Liver (tissue), 9 donors: ENCODE measurements around the gene VEPH1. TPM values are rescaled to one million over a fixed set of nuclear protein-coding genes. Genes with fewer than 3 reads are reported as not detected.

Source experiments
- DNase-seq: peaks from one replicate; pipeline ENCODE4 v3.0.0-alpha.2; 2017; ENCODE audit warnings: low spot score
- H3K27ac ChIP-seq, 2 donors: one replicate each; pipeline ENCODE4 v1.7.0; 2013; ENCODE audit warnings: inconsistent platforms in 2 of 2, low read length in 2 of 2, control low read depth in 1 of 2, low read depth in 1 of 2, mild to moderate bottlenecking in 1 of 2
- H3K27me3 ChIP-seq, 4 donors: one replicate each; pipeline versions ENCODE4 v1.6.1 to v1.7.0; 2013; ENCODE audit warnings: low read length in 3 of 4, inconsistent platforms in 1 of 4, mild to moderate bottlenecking in 1 of 4, moderate library complexity in 1 of 4; ENCODE audit not compliant: control insufficient read depth in 4 of 4, insufficient read depth in 4 of 4
- H3K36me3 ChIP-seq, 4 donors: one replicate each; pipeline versions ENCODE4 v1.6.1 to v1.7.0; 2013; ENCODE audit warnings: low read length in 3 of 4, mild to moderate bottlenecking in 3 of 4, low read depth in 1 of 4, moderate library complexity in 1 of 4; ENCODE audit not compliant: control insufficient read depth in 4 of 4, insufficient read depth in 3 of 4
- H3K4me1 ChIP-seq, 4 donors: one replicate each; pipeline versions ENCODE4 v1.6.1 to v1.7.0; 2013; ENCODE audit warnings: low read length in 3 of 4, mild to moderate bottlenecking in 3 of 4, moderate library complexity in 1 of 4; ENCODE audit not compliant: control insufficient read depth in 4 of 4, insufficient read depth in 4 of 4
- H3K4me3 ChIP-seq, 3 donors: one replicate each; pipeline versions ENCODE4 v1.6.1 to v1.7.0; 2013; ENCODE audit warnings: low read length in 3 of 3, control low read depth in 1 of 3, low read depth in 1 of 3, mild to moderate bottlenecking in 1 of 3
- H3K9ac ChIP-seq, 2 donors: one replicate each; pipeline ENCODE4 v1.7.0; 2013; ENCODE audit warnings: low read length in 2 of 2, mild to moderate bottlenecking in 2 of 2, moderate library complexity in 2 of 2, control low read depth in 1 of 2, low read depth in 1 of 2
- H3K9me3 ChIP-seq, 4 donors: one replicate each; pipeline versions ENCODE4 v1.6.1 to v1.7.0; 2013; ENCODE audit warnings: low read length in 3 of 4; ENCODE audit not compliant: control insufficient read depth in 4 of 4
- ATF3 ChIP-seq: IDR thresholded peaks from 2 replicates; pipeline ENCODE4 v1.6.1; 2016; ENCODE audit warnings: antibody characterized with exemption
- CTCF ChIP-seq: fragments of 150-350 bp; IDR thresholded peaks from 2 replicates; pipeline ENCODE4 v1.5.1; 2017; ENCODE audit warnings: improper control_type of control experiment, low read depth, low read length; ENCODE audit not compliant: missing input control
- EGR1 ChIP-seq, 2 donors: IDR thresholded peaks; 2 replicates each; pipeline ENCODE4 v1.6.1; 2016 to 2018; ENCODE audit warnings: antibody characterized with exemption in 2 of 2, low read depth in 2 of 2
- FOXA1 ChIP-seq: IDR thresholded peaks from 2 replicates; pipeline ENCODE4 v1.6.1; 2016; ENCODE audit warnings: antibody characterized with exemption
- FOXA2 ChIP-seq: IDR thresholded peaks from 2 replicates; pipeline ENCODE4 v1.6.1; 2016; ENCODE audit warnings: antibody characterized with exemption
- GABPA ChIP-seq, 2 donors: IDR thresholded peaks in 1 of 2; conservative IDR thresholded peaks in 1 of 2; 2 replicates each; pipeline ENCODE4 v1.6.1; 2016; ENCODE audit warnings: antibody characterized with exemption in 2 of 2, mild to moderate bottlenecking in 1 of 2, moderate library complexity in 1 of 2
- HNF4A ChIP-seq, 2 donors: conservative IDR thresholded peaks; 2 replicates each; pipeline ENCODE4 v1.6.1; 2016; ENCODE audit warnings: antibody characterized with exemption in 2 of 2, mild to moderate bottlenecking in 2 of 2
- HNF4G ChIP-seq: IDR thresholded peaks from 2 replicates; pipeline ENCODE4 v1.6.1; 2016; ENCODE audit warnings: antibody characterized with exemption
- JUND ChIP-seq, 2 donors: IDR thresholded peaks; 2 replicates each; pipeline ENCODE4 v1.6.1; 2016; ENCODE audit warnings: antibody characterized with exemption in 2 of 2
- MAX ChIP-seq: IDR thresholded peaks from 2 replicates; pipeline ENCODE4 v1.6.1; 2016; ENCODE audit warnings: antibody characterized with exemption
- NR2F2 ChIP-seq: IDR thresholded peaks from 2 replicates; pipeline ENCODE4 v1.6.1; 2016; ENCODE audit warnings: antibody characterized with exemption
- RAD21 ChIP-seq, 2 donors: IDR thresholded peaks; 2 replicates each; pipeline ENCODE4 v1.6.1; 2016; ENCODE audit warnings: antibody characterized with exemption in 2 of 2, mild to moderate bottlenecking in 2 of 2
- REST ChIP-seq: IDR thresholded peaks from 2 replicates; pipeline ENCODE4 v1.6.1; 2016; ENCODE audit warnings: antibody characterized with exemption, mild to moderate bottlenecking
- RXRA ChIP-seq, 2 donors: IDR thresholded peaks; 2 replicates each; pipeline ENCODE4 v1.6.1; 2017 to 2018; ENCODE audit warnings: antibody characterized with exemption in 2 of 2, mild to moderate bottlenecking in 1 of 2
- SP1 ChIP-seq: IDR thresholded peaks from 2 replicates; pipeline ENCODE4 v1.6.1; 2018; ENCODE audit warnings: antibody characterized with exemption, mild to moderate bottlenecking
- TAF1 ChIP-seq: conservative IDR thresholded peaks from 2 replicates; pipeline ENCODE4 v1.6.1; 2016; ENCODE audit warnings: antibody characterized with exemption, mild to moderate bottlenecking
- YY1 ChIP-seq: IDR thresholded peaks from 2 replicates; pipeline ENCODE4 v1.6.1; 2016; ENCODE audit warnings: antibody characterized with exemption, mild to moderate bottlenecking
- ZBTB33 ChIP-seq: IDR thresholded peaks from 2 replicates; pipeline ENCODE4 v1.6.1; 2016; ENCODE audit warnings: antibody characterized with exemption
- WGBS: extraction: QIAGEN DNeasy Blood & Tissue Kit; methylation state at CpG from one replicate; pipeline ENCODE4 v1.1.7; 2013; 5-methylcytosine and 5-hydroxymethylcytosine counted together
- polyA plus RNA-seq, 2 donors: library from polyadenylated mRNA; stranded (reverse) in 1 of 2; unstranded in 1 of 2; fragments of 200-250 nt in 1 of 2; fragments of >200 nt in 1 of 2; fragmentation: Nextera tagmentation in 1 of 2; extraction: Ambion mirVana in 1 of 2; gene quantifications; one replicate each; pipeline versions ENCODE4 v1.2.1 to v1.2.3, GENCODE V29; 2013 to 2015
- total RNA-seq, 2 donors: library from RNA; depleted of rRNA; stranded (reverse); fragments of >200 nt; gene quantifications; one replicate each; pipeline ENCODE4 v1.2.3, GENCODE V29; 2014
- donor health status: healthy.
- donor health status: healthy.
- donor health status: healthy.
- donor health status: healthy.
- donor health status: healthy.

Gene VEPH1
- total and polyA plus RNA-seq, 4 donors: 0.60 to 3.3 (median 1.2) TPM

GRCh38 chr3:157274644-157275137 lies 228.5 kb downstream of the VEPH1 start:
- 47% methylated on average over 2 of the region's 2 CpGs for WGBS
- Histone ChIP-seq H3K36me3 (no peaks in the 10 kb centered on the region), H3K9me3 (no peaks in the 10 kb centered on the region), H3K4me1 (no peaks in the 10 kb centered on the region), H3K27me3 (no peaks in the 10 kb centered on the region), H3K27ac (no peak overlapping the region), H3K9ac (no peak overlapping the region), H3K4me3 (no peak overlapping the region)
- TF ChIP-seq ATF3 (no peak), CTCF (no peak)
- no peak for DNase-seq

- no peaks in the 10 kb centered on the region for H3K36me3 ChIP-seq
- WGBS: 82% methylated on average over 8 of the region's 8 CpGs
- no peaks in the 10 kb centered on the region for H3K9me3 ChIP-seq
- no peaks in the 10 kb centered on the region for H3K4me1 ChIP-seq
- TF ChIP-seq SP1 (no peak), HNF4A (conservative IDR thresholded peaks at IDR 0.05) (no peak), ZBTB33 (no peak), CTCF (no peak), GABPA (IDR thresholded peaks at IDR 0.05 in 1 of 2, conservative IDR thresholded peaks at IDR 0.05 in 1 of 2) (no peak), FOXA2 (no peak), JUND (IDR thresholded peaks at IDR 0.05) (no peak), TAF1 (no peak), EGR1 (IDR thresholded peaks at IDR 0.05; ENCODE audit: low read depth in 2 of 2) (no peak), RAD21 (IDR thresholded peaks at IDR 0.05) (no peak), RXRA (IDR thresholded peaks at IDR 0.05) (no peak), ATF3 (no peak), FOXA1 (no peak), YY1 (no peak), REST (no peak), NR2F2 (no peak), HNF4G (no peak), MAX (no peak)
- H3K9ac ChIP-seq: no peak overlapping the region
- no peak for DNase-seq
- no peaks in the 10 kb centered on the region for H3K27me3 ChIP-seq
- no peak overlapping the region for H3K4me3 ChIP-seq
- H3K27ac ChIP-seq: no peak overlapping the region
Measured at GRCh38 chr3:157271283-157271882, 231.8 kb downstream of the VEPH1 start.
